RCC 7860 (cell line): Measurements from ENCODE around the gene MEIKIN.
"Not testable (repeated sequence)": the region's sequence is repeated elsewhere in the genome, so short reads cannot be mapped to it uniquely, and the experiment has no call there.

ENCODE experiments used
- DNase-seq: peaks from one replicate; pipeline ENCODE4 v3.0.0-alpha.2; 2015; ENCODE audit warnings: low spot score
- FAIRE-seq: peaks from 2 replicates; lab custom pipeline; 2012; peaks lifted over from hg19 to GRCh38; lab: Jason Lieb, UNC

MEIKIN gene

GRCh38 chr5:131914472-131914871 lies 31.0 kb downstream of the MEIKIN start:
- DNase-seq, result no peak
- FAIRE-seq, result no peak

DNA sequence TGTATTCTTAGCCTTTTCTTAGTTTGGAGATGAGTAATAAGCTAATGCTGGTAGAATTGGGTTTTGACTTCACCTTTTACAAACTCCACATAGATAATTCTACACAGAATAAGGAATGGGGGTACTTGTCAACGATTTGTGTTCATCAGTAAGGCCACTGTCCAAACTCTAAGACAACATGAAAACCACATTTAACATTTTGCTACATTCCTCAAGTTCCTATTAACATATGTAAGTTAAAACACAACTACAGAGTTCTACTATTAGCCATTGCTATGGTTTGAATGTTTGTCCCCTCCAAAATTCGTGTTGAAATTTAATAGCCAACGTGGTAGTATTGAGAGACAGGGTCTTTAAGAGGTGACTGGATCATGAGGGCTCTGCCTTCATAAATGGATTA lies 31.9 kb downstream of the MEIKIN start:
- FAIRE-seq (no peak), DNase-seq (no peak)

DNA sequence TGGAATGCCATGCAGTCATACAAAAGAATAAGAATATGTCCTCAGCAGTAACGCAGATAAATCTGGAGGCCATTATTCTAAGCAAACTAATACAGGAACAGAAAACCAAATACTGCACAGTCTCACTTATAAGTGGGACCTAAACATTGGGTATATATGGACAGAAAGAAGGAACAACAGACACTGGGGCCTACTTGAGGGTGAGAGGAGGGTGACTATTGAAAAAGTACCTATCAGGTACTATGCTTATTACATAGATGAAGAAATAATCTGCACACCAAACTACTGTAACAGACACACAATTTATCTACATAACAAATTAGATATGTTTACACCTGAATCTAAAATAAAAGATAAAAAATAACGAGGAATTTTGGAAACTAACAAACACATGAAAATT lies 38.8 kb downstream of the MEIKIN start:
- DNase-seq (no peak), FAIRE-seq (no peak)

DNA sequence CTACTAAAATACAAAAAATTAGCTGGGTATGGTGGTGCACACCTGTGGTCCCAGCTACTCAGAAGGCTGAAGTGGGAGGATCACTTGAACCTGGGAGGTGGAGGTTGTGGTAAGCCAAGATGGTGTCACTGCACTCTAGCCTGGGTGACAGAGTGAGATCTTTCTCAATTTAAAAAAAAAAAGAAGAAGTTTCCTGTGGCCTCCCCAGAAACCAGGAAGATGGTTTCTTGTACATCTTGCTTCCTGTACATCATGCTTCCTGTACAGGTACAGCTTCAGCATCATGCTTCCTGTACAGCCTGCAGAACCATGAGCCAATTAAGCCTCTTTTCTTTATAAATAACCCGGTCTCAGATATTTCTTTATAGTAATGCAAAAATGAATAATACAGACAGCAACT lies 43.2 kb downstream of the MEIKIN start:
- FAIRE-seq, DNase-seq: not testable (repeated sequence)

GRCh38 chr5:131899686-131900085 lies 45.8 kb downstream of the MEIKIN start:
- no peak for DNase-seq
- FAIRE-seq, result no peak

DNA sequence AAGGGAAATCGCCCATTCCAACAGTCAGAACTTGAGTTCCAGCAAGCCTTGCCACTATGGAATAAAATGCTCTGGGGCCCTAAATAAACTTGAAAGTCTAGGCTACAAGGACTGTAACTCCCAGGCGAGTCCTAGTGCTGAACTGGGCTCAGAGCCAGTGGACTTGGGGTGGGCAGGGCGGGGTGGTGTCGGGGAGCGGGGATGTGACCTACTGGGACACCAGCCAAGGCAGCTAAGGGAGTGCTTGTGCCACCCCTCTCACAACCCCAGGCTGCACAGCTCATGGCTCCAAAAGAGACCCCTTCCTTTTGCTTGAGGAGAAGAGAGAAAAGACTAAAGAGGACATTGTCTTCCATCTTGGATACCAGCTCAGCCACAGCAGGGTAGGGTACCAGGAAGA lies 61.5 kb downstream of the MEIKIN start:
- FAIRE-seq (no peak), DNase-seq (no peak)

DNA sequence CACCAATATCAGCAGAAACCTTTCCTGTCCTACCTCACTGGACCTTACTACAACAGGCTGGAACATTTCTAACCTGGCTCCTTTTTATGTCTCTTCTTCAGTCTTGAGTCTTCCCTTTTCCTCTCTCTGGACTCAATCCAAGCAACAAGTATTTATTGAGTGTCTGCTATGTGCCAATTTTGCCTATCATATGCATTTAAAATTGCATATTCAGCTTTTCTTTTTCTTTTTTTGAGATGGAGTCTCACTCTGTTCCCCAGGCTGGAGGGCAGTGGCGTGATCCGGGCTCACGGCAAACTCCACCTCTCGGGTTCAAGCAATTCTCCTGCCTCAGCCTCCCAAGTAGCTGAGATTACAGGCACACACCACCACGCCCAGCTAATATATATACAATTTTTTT lies 65.8 kb downstream of the MEIKIN start:
- FAIRE-seq, result no peak
- DNase-seq, result no peak

GRCh38 chr5:131877873-131878272 lies 67.6 kb downstream of the MEIKIN start:
- DNase-seq (no peak), FAIRE-seq (no peak)

DNA sequence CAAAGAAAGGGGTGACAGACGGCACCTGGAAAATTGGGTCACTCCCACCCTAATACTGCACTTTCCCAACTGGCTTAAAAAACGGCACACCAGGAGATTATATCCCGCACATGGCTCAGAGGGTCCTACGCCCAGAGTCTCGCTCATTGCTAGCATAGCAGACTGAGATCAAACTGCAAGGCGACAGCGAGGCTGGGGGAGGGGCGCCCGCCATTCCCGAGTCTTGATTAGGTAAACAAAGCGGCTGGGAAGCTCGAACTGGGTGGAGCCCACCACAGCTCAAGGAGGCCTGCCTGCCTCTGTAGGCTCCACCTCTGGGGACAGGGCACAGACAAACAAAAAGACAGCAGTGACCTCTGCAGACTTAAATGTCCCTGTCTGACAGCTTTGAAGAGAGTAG lies 74.2 kb downstream of the MEIKIN start:
- FAIRE-seq, DNase-seq: not testable (repeated sequence)

- no peak for DNase-seq
- no peak for FAIRE-seq
These were observed 77.9 kb downstream of the MEIKIN start for GRCh38 chr5:131867524-131867923.

- FAIRE-seq, result no peak
- DNase-seq, result no peak
These were observed 81.8 kb downstream of the MEIKIN start for GRCh38 chr5:131863700-131864099.

- FAIRE-seq (no peak), DNase-seq (no peak)
These were observed 88.1 kb downstream of the MEIKIN start for GRCh38 chr5:131857388-131857787.

DNA sequence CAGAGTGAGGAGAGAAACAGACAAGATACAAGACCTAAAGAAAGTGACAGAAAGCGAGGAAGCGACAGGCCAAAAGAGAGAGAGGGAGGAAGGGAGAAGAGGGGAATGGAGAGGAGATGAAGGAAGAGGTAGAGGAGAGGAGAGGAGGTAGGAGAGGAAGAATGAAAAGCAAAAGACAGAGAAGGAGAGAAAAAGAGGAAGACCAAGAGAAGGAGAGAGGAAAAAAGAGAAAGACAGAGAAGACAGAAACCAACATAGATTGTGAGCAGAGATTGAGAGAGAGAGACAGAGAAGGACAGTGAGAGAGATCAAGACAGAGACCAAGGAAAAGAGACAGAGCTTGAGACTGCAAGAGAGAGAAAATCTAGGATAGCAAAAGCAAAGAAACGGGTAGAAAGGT lies 90.0 kb downstream of the MEIKIN start:
- DNase-seq (no peak), FAIRE-seq (no peak)

DNA sequence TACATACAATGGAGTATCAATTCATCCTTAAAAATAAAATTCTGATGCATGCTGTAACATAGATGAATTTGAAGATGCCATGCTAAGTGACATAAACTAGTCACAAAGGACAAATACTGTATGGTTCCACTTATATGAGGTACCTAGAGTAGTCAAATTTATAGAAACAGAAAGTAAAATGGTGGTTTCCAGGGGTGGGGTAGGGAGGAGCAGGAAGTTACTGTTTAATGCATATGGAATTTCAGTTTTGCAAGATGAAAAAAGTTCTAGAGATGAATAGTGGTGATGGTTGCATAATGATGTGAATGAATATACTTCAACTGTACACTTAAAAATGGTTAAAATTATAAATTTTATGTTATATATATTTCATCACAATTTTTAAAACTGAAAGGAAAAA lies 91.3 kb downstream of the MEIKIN start:
- no peak for DNase-seq
- FAIRE-seq, result no peak

- no peak for DNase-seq
- FAIRE-seq, result no peak
These were observed 96.8 kb downstream of the MEIKIN start for GRCh38 chr5:131848662-131849061.

- FAIRE-seq (no peak), DNase-seq (no peak)
These were observed 98.9 kb downstream of the MEIKIN start for GRCh38 chr5:131846536-131846935.

DNA sequence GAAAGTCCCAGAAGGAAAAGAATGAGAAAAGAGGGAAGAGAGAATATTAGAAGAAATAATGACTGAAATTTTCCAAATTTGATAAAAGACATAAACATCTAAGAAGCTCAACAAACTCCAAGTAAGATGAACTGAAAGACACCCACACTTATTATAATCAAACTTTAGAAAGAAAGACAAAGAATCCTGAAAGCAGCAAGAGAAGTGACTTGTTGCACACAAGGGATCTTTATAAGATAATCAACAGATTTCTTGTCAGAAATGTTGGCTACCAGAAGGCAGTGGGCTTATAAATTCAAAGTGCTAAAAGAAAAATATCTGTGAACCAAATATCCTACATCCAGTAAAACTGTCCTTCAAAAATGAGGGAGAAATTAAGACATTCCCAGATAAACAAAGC lies 99.6 kb downstream of the MEIKIN start:
- no peak for FAIRE-seq
- DNase-seq, result no peak

DNA sequence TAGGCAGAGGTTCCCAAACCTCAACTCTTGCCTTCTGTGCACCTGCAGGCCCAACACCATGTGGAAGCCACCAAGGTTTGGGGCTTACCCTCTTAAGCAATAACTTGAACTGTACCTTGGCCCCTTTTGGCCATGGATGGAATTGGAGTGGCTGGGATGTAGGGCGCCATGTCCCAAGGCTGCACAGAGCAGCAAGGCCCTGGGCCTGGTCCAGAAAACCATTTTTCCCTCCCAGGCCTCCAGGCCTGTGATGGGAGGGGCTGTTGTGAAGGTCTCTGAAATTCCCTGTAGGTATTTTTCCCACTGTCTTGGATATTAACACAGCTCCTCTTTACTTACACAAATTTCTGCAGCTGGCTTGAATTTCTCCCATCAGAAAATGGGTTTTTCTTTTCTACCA lies 102.5 kb downstream of the MEIKIN start:
- not testable (repeated sequence) for FAIRE-seq, DNase-seq

- not testable (repeated sequence) for FAIRE-seq, DNase-seq
These were observed 112.8 kb downstream of the MEIKIN start for GRCh38 chr5:131832702-131833101.

DNA sequence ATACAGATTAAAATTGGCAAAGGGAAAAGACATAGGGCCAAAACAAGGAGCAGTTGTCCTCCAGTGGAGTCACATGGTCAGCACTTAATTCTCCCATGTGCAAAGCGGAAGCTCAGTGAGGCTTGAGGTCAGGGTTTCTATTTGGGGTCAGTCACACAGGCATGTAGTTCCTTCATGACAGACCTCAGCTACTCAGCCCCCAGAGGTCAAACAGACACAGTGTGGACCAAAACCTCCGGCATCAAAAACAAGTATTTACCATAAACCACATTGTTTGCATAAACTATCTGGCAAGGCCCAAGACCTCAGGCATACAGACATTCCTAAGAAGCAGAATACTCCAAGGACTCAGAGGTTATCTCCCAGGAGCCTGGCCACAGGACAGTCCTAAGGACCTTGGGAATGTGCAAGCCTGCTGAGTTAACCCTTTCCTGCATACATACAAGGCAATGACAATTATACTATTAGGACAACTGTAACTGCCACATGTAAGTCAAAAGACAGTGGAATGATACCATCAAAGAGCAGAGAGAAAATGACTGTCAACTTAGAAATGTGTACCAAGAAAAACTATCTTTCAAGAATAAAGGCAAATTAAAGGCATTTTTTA lies 120.0 kb downstream of the MEIKIN start:
- FAIRE-seq (no peak), DNase-seq (no peak)

DNA sequence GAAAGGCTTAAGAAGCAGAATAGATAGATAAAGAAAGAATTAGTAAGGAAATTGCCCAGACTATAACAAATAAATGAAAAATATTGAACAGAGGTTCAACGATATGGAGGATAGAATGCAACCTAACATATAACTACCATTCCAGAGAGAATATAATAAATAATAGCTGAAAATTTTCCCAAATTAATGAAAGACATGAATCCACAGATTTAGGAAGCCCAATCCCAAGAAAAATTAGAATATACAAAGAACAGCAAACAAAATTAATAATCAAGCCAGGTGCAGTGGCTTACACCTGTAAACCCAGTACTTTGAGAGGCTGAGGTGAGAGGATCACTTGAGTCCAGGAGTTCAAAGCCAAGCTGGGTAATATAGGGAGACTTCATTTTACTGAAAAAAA lies 120.8 kb downstream of the MEIKIN start:
- FAIRE-seq, result no peak
- no peak for DNase-seq

DNA sequence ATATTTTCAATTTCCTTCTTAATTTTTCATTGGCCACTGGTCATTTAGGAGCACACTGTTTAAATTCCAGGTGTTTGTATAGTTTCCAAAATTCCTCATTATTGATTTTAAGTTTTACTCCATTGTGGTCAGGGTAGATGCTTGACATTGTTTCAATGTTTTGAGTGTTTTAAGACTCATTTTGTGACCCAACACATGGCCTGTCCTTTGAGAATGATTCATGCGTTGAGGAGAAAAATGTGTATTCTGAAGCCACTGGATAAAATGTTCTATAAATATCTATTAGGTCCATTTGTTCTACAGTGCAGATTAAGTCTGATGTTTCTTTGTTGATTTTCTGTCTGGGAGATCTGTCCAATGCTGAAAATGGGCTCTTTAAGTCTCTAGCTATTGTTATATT lies 124.2 kb downstream of the MEIKIN start:
- DNase-seq (no peak), FAIRE-seq (no peak)

- FAIRE-seq (no peak), DNase-seq (no peak)
These were observed 127.3 kb downstream of the MEIKIN start for GRCh38 chr5:131818001-131818724.
